Naive B cell (primary cell): ENCODE results near the gene ITPR2. TPM values are rescaled to one million over a fixed set of nuclear protein-coding genes. Genes with fewer than 3 reads are reported as not detected.
"Not testable (repeated sequence)": the region's sequence is repeated elsewhere in the genome, so short reads cannot be mapped to it uniquely, and the experiment has no call there.

Source experiments
- ATAC-seq, 2 donors: fragments of 150-1000 bp; cut with Tn5 transposase; 2 replicates each; pipeline ENCODE4 v1.10.0; 2021; ENCODE audit warnings: low read depth in 2 of 2, mild to moderate bottlenecking in 2 of 2, moderate library complexity in 2 of 2
- DNase-seq: peaks from one replicate; pipeline ENCODE4 v3.0.0; 2022
- H3K27ac Mint-ChIP-seq, 6 donors: one replicate each; pipeline ENCODE4 v1.8.0; 2020 to 2022; ENCODE audit warnings: mild to moderate bottlenecking in 6 of 6, mixed read lengths in 6 of 6, moderate library complexity in 5 of 6, inconsistent platforms in 2 of 6
- H3K27me3 Mint-ChIP-seq, 3 donors: one replicate each; pipeline ENCODE4 v1.8.0; 2021 to 2022; ENCODE audit warnings: mixed read lengths in 3 of 3, mild to moderate bottlenecking in 1 of 3
- H3K36me3 Mint-ChIP-seq, 2 donors: one replicate each; pipeline ENCODE4 v1.8.0; 2020 to 2022; ENCODE audit warnings: mixed read lengths in 2 of 2, inconsistent platforms in 1 of 2, mild to moderate bottlenecking in 1 of 2
- H3K4me1 Mint-ChIP-seq, 3 donors: one replicate each; pipeline ENCODE4 v1.8.0; 2020 to 2022; ENCODE audit warnings: mixed read lengths in 3 of 3, inconsistent platforms in 1 of 3, mild to moderate bottlenecking in 1 of 3, moderate library complexity in 1 of 3
- H3K4me3 Mint-ChIP-seq, 8 donors: one replicate each; pipeline ENCODE4 v1.8.0; 2020 to 2022; ENCODE audit warnings: mild to moderate bottlenecking in 8 of 8, mixed read lengths in 8 of 8, moderate library complexity in 8 of 8, inconsistent platforms in 2 of 8
- H3K9me3 Mint-ChIP-seq, 7 donors: one replicate each; pipeline ENCODE4 v1.8.0; 2020 to 2022; ENCODE audit warnings: mixed read lengths in 7 of 7, mild to moderate bottlenecking in 5 of 7, inconsistent platforms in 2 of 7, moderate library complexity in 1 of 7
- polyA plus RNA-seq, 6 donors: library from polyadenylated mRNA; unstranded; fragments of 300-500 nt; fragmentation: Illumina TruSeq; gene quantifications; one replicate each; pipeline ENCODE4 v1.2.3, GENCODE V29; 2021; ENCODE audit warnings: low read depth in 6 of 6

ITPR2 gene
- polyA plus RNA-seq, 6 donors from 2014 or later = 6.7 to 23.6 (median 20.6) TPM

DNA sequence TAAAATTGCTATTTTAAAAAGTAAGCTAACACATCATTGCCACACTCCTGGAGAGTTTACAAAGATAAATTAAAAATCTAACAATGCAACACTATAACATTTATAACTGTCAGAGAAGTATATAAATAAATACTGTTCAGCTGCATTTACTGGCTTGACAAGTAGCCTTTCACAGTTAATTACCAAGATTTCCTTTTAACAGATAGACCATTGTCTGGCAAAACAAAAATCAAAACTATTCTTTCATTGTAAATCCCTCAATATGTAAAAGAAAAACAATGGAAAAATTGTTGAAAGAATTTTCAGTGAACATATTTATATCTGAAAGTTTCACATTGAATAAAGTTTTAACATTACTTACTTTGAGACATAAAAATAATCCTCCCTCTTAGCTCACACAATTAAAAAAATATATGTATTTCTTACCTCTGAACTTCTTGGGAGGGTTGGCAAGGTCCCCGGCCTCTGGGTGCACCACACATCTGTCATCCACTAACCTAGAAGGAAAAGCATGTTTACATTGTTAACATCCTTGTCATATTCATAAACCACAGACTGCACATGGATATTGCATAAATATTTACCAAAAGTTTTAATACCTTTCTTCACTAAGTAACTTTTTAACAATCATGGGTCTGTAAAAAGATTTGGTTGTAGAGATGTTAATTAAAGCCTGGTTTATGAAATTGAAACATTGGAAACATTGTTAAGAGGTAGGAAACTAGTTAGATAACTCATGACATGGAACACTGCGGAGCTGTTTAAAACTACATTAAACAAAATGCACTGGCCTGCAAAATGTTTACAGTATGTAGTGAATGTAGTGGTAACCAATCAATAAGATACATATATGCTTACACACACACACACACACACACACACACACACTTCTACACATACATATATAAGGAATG is 43.0 kb downstream of the ITPR2 start:
- ATAC-seq = no peak
- Mint-ChIP-seq H3K4me1 (peaks cover 15 to 22% (median 19%) of the 10 kb centered on the region in 3 donors), H3K36me3 (peaks cover 15 to 20% of the 10 kb centered on the region in 2 donors), H3K4me3 (peak overlapping the region in 1 of 8 donors; percentile 33), H3K9me3 (no peaks in the 10 kb centered on the region), H3K27ac (no peak overlapping the region), H3K27me3 (no peaks in the 10 kb centered on the region)
- no peak for DNase-seq

DNA sequence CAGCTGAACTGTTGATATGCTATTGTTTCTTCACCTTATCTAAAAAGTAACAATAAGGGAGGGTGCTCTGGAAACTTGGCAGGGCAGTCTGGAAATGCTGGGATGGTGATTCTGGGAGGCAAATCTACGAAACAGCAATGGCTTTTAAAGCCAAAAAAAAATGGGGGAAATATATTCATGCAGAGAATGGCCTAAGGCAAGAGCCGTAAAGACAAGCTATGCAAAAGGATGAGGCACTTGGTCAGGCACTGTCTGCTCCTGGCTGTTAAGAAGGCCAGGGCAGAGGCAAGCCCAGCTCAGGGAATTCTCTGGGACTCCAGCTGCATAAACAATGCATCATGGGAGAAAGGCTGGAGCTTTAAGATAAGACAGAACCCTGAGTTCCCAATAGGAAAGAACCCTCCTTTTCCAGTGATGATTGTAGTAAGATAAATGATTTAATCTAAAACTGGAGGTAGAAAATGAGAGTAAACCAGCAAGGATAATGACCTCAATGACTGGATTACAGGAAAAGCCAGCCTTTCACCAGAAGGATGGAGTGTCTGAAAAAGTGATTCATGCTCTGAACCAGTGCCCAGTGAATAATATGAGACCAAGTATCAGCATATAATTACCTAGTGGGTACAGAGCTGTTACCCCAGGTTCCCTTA is 46.0 kb downstream of the ITPR2 start:
- no peak for ATAC-seq
- peaks cover 0 to 1% (median 0%) of the 10 kb centered on the region in 7 donors for H3K9me3 Mint-ChIP-seq

GRCh38 chr12:26786491-26786864 is 46.5 kb downstream of the ITPR2 start:
- Mint-ChIP-seq H3K4me1 (peaks cover 11 to 25% (median 14%) of the 10 kb centered on the region in 3 donors), H3K27me3 (no peaks in the 10 kb centered on the region), H3K27ac (no peak overlapping the region), H3K36me3 (peaks cover 16 to 29% of the 10 kb centered on the region in 2 donors), H3K9me3 (peaks cover 0 to 1% (median 0%) of the 10 kb centered on the region in 7 donors), H3K4me3 (no peak overlapping the region)
- ATAC-seq (no peak), DNase-seq (no peak)

More for the DNA sequence above, 46.0 kb downstream of the ITPR2 start:
- Mint-ChIP-seq H3K36me3 (peaks cover 15 to 29% of the 10 kb centered on the region in 2 donors), H3K27ac (no peak overlapping the region), H3K4me1 (peaks cover 11 to 27% (median 18%) of the 10 kb centered on the region in 3 donors), H3K4me3 (no peak overlapping the region), H3K27me3 (no peaks in the 10 kb centered on the region)
- no peak for DNase-seq

DNA sequence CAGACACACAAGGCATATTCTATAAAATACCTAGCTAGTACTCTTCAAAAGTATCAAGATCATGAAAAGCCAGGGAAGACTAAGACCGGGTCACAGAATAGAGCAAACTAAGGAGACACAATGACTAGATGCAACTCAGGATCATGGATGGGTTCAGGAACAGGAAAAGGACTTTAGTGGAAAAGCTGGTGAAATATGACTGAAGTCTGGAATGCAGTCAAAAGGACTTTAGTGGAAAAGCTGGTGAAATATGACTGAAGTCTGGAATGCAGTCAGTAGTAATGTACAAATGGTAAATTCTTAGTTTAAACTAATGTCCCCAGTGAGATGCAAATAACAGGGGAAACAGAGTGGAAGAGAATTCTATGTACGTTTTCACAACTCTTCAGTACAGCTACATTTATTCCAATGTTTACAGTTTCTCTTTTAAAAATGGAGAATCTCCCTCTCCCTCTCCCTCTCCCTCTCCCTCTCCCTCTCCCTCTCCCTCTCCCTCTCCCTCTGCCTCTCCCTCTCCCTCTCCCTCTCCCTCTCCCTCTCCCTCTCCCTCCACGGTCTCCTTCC is 49.1 kb downstream of the ITPR2 start:
- H3K9me3 Mint-ChIP-seq, ATAC-seq, H3K4me3 Mint-ChIP-seq, H3K27me3 Mint-ChIP-seq, DNase-seq: not testable (repeated sequence)
- H3K27ac Mint-ChIP-seq = peak overlapping the region; percentile 4 to 81 (median 49)
- H3K4me1 Mint-ChIP-seq = peaks cover 0 to 16% (median 14%) of the 10 kb centered on the region in 3 donors
- peaks cover 24 to 38% of the 10 kb centered on the region in 2 donors for H3K36me3 Mint-ChIP-seq

- DNase-seq = no peak
- ATAC-seq = no peak
- Mint-ChIP-seq H3K4me3 (no peak overlapping the region), H3K36me3 (peaks cover 21 to 39% of the 10 kb centered on the region in 2 donors), H3K9me3 (peaks cover 0 to 11% (median 4%) of the 10 kb centered on the region in 7 donors), H3K4me1 (peaks cover 0 to 10% (median 7%) of the 10 kb centered on the region in 3 donors), H3K27me3 (no peaks in the 10 kb centered on the region), H3K27ac (peak overlapping the region in 1 of 6 donors; percentile 44)
Measured at GRCh38 chr12:26783131-26783526, 49.9 kb downstream of the ITPR2 start.

GRCh38 chr12:26782372-26783130 is 50.4 kb downstream of the ITPR2 start:
- ATAC-seq (no peak), DNase-seq (no peak)
- H3K9me3 Mint-ChIP-seq = peaks cover 0 to 16% (median 7%) of the 10 kb centered on the region in 7 donors
- H3K4me3 Mint-ChIP-seq = no peak overlapping the region
- peak overlapping the region in 2 of 6 donors; percentile 5 to 30 for H3K27ac Mint-ChIP-seq
- no peaks in the 10 kb centered on the region for H3K27me3 Mint-ChIP-seq
- H3K4me1 Mint-ChIP-seq = peaks cover 0 to 10% (median 7%) of the 10 kb centered on the region in 3 donors
- peaks cover 22 to 39% of the 10 kb centered on the region in 2 donors for H3K36me3 Mint-ChIP-seq

GRCh38 chr12:26780656-26781055 is 52.3 kb downstream of the ITPR2 start:
- H3K27me3 Mint-ChIP-seq, DNase-seq, ATAC-seq, H3K4me3 Mint-ChIP-seq: not testable (repeated sequence)
- H3K36me3 Mint-ChIP-seq = peaks cover 27 to 44% of the 10 kb centered on the region in 2 donors
- peak overlapping the region in 1 of 6 donors; percentile 68 for H3K27ac Mint-ChIP-seq
- H3K4me1 Mint-ChIP-seq = peaks cover 0 to 10% (median 7%) of the 10 kb centered on the region in 3 donors
- peaks cover 3 to 30% (median 17%) of the 10 kb centered on the region in 7 donors for H3K9me3 Mint-ChIP-seq

DNA sequence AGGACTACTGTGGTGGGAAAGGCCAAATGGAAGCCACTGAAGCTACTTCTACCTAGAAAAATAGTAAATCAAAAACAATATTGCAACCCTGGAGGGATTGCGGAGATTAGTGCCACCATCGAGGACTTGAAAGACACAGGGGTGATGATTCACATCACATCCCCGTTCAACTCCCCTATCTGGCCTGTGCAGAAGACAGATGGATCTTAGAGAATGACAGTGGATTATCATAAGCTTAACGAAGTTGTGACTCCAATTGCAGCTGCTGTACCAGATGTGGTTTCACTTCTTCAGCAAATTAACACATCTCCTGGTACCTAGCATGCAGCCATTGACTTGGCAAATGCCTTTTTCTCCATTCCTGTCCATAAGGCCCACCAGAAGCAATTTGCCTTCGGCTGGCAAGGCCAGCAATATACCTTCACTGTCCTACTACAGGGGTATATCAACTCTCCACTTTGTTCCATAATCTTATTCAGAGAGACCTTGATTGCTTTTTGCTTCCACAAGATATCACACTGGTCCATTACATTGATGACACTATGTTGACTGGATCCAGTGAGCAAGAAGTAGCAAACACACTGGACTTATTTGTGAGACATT is 54.7 kb downstream of the ITPR2 start:
- H3K36me3 Mint-ChIP-seq = peaks cover 38 to 45% of the 10 kb centered on the region in 2 donors
- ATAC-seq, DNase-seq, H3K27me3 Mint-ChIP-seq, H3K4me3 Mint-ChIP-seq, H3K27ac Mint-ChIP-seq: not testable (repeated sequence)
- peaks cover 3 to 28% (median 17%) of the 10 kb centered on the region in 7 donors for H3K9me3 Mint-ChIP-seq
- peaks cover 1 to 16% (median 2%) of the 10 kb centered on the region in 3 donors for H3K4me1 Mint-ChIP-seq

GRCh38 chr12:26777236-26777635 is 55.8 kb downstream of the ITPR2 start:
- H3K27ac Mint-ChIP-seq = no peak overlapping the region
- DNase-seq = no peak
- no peaks in the 10 kb centered on the region for H3K27me3 Mint-ChIP-seq
- peaks cover 38 to 42% of the 10 kb centered on the region in 2 donors for H3K36me3 Mint-ChIP-seq
- ATAC-seq = no peak
- H3K9me3 Mint-ChIP-seq = peaks cover 3 to 28% (median 17%) of the 10 kb centered on the region in 7 donors
- no peak overlapping the region for H3K4me3 Mint-ChIP-seq
- peaks cover 2 to 13% (median 5%) of the 10 kb centered on the region in 3 donors for H3K4me1 Mint-ChIP-seq

DNA sequence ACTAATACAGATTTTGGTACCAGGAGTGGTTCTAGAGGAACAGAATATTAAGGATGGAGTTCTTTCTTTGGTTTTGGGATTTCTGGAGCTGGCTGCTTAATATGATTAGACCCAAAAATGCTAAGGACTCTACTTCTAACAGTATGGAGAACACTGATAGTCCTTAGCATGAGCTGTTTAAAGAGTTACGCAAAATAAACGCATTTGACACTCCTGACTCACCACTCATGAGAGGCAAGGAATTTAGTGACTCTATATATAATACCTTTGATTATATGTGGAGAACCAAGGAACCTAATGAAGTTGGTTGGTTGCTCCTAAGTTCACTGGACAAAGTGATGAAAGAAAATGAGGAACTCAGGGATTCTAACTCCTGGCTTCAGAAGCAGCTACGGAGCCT is 57.0 kb downstream of the ITPR2 start:
- DNase-seq, H3K4me3 Mint-ChIP-seq, H3K27me3 Mint-ChIP-seq, H3K27ac Mint-ChIP-seq, ATAC-seq: not testable (repeated sequence)
- H3K36me3 Mint-ChIP-seq = peaks cover 31 to 42% of the 10 kb centered on the region in 2 donors
- peaks cover 3 to 28% (median 17%) of the 10 kb centered on the region in 7 donors for H3K9me3 Mint-ChIP-seq
- peaks cover 2 to 13% (median 5%) of the 10 kb centered on the region in 3 donors for H3K4me1 Mint-ChIP-seq

DNA sequence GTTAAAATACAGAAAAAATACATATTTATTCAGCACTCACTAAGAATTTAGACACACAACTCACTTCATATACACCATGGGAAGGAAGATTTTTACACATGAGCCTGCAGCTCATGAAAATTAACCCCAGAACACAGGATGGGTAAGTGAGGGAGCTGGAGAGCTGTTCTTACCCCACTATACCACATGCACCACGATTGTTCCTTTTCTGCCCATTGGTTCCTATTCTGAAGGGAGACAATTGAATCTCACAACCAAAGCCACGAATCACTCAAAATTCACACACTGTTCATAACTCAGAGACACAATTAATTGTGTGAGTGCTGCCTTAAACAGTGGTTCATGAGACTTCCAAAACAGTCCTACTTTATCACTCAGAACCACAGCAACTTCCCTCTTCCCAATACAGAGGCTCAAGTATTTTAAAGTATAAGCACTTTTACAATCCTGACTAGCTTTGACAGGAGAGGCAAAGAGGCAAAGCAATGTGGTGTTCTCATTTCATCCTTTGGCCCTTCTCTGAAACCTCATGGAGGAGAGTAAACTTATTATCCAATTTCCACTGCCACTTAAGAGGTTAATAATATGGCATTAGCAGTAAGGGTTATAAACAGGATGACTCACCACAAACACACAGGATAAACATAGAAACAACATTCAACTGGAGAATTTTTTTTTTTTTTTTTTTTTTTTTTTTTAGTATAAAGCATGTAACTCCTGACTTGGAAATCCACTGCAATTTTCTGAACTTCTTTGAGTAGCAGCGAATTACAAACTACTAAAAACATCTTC is 59.5 kb downstream of the ITPR2 start:
- Mint-ChIP-seq H3K27ac (peak overlapping the region in 3 of 6 donors; percentile 20 to 69 (median 46)), H3K4me1 (peaks cover 26 to 27% (median 26%) of the 10 kb centered on the region in 3 donors), H3K4me3 (no peak overlapping the region), H3K27me3 (no peaks in the 10 kb centered on the region), H3K36me3 (peaks cover 26% of the 10 kb centered on the region in 2 donors), H3K9me3 (peaks cover 0 to 22% (median 14%) of the 10 kb centered on the region in 7 donors)
- ATAC-seq = no peak
- DNase-seq = no peak

DNA sequence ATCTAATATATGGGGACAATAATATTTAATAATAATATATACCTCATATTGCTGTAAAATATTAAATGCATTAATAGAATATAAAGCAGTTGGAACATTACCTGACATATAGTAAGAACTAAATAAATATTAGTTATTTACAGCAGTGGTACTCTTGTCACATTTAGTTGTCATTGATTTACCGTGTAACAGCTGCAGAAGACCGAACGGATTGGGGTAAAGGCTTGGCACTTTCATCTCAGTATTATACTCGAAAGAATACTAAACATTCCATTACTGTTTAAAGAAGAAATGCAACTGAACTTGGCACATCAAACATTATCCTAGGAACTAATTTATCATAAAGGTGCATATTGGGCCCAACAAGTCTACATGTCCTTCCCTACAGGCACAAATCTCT is 61.1 kb downstream of the ITPR2 start:
- Mint-ChIP-seq H3K4me1 (peaks cover 26 to 32% (median 29%) of the 10 kb centered on the region in 3 donors), H3K36me3 (peaks cover 17% of the 10 kb centered on the region in 2 donors), H3K9me3 (peaks cover 0 to 7% (median 3%) of the 10 kb centered on the region in 7 donors), H3K27ac (peak overlapping the region in 1 of 6 donors; percentile 4), H3K4me3 (no peak overlapping the region), H3K27me3 (no peaks in the 10 kb centered on the region)
- ATAC-seq (no peak), DNase-seq (no peak)
